Non-pigmented ciliary epithelial cell (primary cell): ENCODE results near the gene RERE.
"Not testable (repeated sequence)": the region's sequence is repeated elsewhere in the genome, so short reads cannot be mapped to it uniquely, and the experiment has no call there.

ENCODE experiments used
- DNase-seq: peaks from one replicate; pipeline ENCODE4 v3.0.0-alpha.2; 2010; ENCODE audit warnings: low read depth

The RERE gene

GRCh38 chr1:8797216-8797615, 20.2 kb downstream of the RERE start:
- DNase-seq = no peak

GRCh38 chr1:8796812-8797211, 20.6 kb downstream of the RERE start:
- DNase-seq = no peak

- no peak for DNase-seq
Observed at GRCh38 chr1:8794605-8795004, 22.8 kb downstream of the RERE start.

- no peak for DNase-seq
Observed at GRCh38 chr1:8791819-8792218, 25.6 kb downstream of the RERE start.

GRCh38 chr1:8790987-8791386, 26.5 kb downstream of the RERE start:
- no peak for DNase-seq

- no peak for DNase-seq
Observed at GRCh38 chr1:8790478-8790877, 27.0 kb downstream of the RERE start.

- DNase-seq = no peak
Observed at GRCh38 chr1:8789314-8790214, 27.9 kb downstream of the RERE start.

- no peak for DNase-seq
Observed at GRCh38 chr1:8787218-8787617, 30.2 kb downstream of the RERE start.

GRCh38 chr1:8786204-8786603, 31.2 kb downstream of the RERE start:
- DNase-seq = not testable (repeated sequence)

- no peak for DNase-seq
Observed at GRCh38 chr1:8782955-8783354, 34.5 kb downstream of the RERE start.

- DNase-seq = no peak
Observed at GRCh38 chr1:8782001-8782620, 35.3 kb downstream of the RERE start.

- no peak for DNase-seq
Observed at GRCh38 chr1:8780405-8780804, 37.0 kb downstream of the RERE start.

- DNase-seq = no peak
Observed at GRCh38 chr1:8777867-8778266, 39.6 kb downstream of the RERE start.

- no peak for DNase-seq
Observed at GRCh38 chr1:8776104-8776503, 41.3 kb downstream of the RERE start.

GRCh38 chr1:8767006-8767405, 50.4 kb downstream of the RERE start:
- no peak for DNase-seq

- DNase-seq = no peak
Observed at GRCh38 chr1:8765198-8765597, 52.2 kb downstream of the RERE start.

- DNase-seq = no peak
Observed at GRCh38 chr1:8764293-8764937, 53.0 kb downstream of the RERE start.

- no peak for DNase-seq
Observed at GRCh38 chr1:8763888-8764287, 53.6 kb downstream of the RERE start.

GRCh38 chr1:8754993-8755392, 62.4 kb downstream of the RERE start:
- DNase-seq = no peak

GRCh38 chr1:8754247-8754650, 63.2 kb downstream of the RERE start:
- DNase-seq = no peak

GRCh38 chr1:8753736-8754135, 63.7 kb downstream of the RERE start:
- DNase-seq = no peak

GRCh38 chr1:8752921-8753713, 64.3 kb downstream of the RERE start:
- no peak for DNase-seq
